SU-DHL-6 (cell line): Measurements from ENCODE around the gene RPLP2.

Source experiments
- EZH2phosphoT487 ChIP-seq: fragments of 200-600 bp; sonication (generic), shearing (Covaris generic); conservative IDR thresholded peaks from 2 replicates; pipeline ENCODE4 v1.6.1; 2018; ENCODE audit warnings: mild to moderate bottlenecking, antibody characterized with exemption, low read length, moderate library complexity, mixed read lengths
- TF ChIP-seq, protein P1 (sequence below): fragments of 200-600 bp; sonication (generic); IDR thresholded peaks from one replicate; pipeline ENCODE4 v1.5.1; 2017; ENCODE audit warnings: antibody characterized with exemption, mild to moderate bottlenecking, low read length, moderate library complexity; ENCODE audit not compliant: insufficient read depth, poor library complexity, severe bottlenecking

DNA sequence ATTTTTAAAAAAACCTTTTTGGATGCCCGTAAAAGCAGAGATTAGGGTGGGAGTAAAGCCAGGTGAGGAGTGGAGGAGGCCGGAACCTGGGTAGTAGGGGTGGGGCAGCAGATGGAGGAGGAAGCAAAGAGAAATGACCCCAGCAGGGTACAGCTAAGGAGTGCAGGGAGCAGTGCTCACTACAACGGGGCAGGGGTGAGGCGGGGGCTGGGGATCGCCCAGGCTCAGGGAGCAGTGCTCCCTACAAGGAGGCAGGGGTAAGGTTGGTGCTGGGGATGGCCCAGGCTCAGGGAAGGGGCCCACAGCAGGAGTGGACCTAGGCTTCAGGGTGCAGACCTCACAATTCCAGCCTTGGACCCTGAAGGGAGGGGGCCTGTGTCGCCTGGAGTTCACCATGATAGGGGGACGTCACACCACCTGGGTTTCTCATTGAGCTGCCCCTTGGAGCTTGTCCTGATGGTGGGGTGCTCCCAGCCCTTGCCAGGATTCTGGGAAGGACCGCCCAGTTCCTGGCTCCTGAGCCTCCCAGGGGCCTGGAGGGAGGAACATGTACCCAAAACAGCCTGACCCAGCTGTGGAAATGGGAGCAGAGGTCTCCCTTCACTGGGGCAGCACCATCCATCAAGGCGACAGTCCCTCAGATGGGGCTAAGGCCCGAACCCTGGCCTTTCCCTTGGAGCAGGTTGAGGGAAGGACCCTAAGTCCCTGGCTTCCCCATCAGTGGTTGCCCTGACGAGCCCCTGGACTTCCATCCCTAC lies 6.1 kb downstream of the RPLP2 start:
- TF ChIP-seq, protein P1, sequence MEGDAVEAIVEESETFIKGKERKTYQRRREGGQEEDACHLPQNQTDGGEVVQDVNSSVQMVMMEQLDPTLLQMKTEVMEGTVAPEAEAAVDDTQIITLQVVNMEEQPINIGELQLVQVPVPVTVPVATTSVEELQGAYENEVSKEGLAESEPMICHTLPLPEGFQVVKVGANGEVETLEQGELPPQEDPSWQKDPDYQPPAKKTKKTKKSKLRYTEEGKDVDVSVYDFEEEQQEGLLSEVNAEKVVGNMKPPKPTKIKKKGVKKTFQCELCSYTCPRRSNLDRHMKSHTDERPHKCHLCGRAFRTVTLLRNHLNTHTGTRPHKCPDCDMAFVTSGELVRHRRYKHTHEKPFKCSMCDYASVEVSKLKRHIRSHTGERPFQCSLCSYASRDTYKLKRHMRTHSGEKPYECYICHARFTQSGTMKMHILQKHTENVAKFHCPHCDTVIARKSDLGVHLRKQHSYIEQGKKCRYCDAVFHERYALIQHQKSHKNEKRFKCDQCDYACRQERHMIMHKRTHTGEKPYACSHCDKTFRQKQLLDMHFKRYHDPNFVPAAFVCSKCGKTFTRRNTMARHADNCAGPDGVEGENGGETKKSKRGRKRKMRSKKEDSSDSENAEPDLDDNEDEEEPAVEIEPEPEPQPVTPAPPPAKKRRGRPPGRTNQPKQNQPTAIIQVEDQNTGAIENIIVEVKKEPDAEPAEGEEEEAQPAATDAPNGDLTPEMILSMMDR: no peak
- TF ChIP-seq EZH2phosphoT487: no peak
